Measurements from ENCODE around the gene NKX1-1.
"Not testable (repeated sequence)": the region's sequence is repeated elsewhere in the genome, so short reads cannot be mapped to it uniquely, and the experiment has no call there.

The NKX1-1 gene

DNA sequence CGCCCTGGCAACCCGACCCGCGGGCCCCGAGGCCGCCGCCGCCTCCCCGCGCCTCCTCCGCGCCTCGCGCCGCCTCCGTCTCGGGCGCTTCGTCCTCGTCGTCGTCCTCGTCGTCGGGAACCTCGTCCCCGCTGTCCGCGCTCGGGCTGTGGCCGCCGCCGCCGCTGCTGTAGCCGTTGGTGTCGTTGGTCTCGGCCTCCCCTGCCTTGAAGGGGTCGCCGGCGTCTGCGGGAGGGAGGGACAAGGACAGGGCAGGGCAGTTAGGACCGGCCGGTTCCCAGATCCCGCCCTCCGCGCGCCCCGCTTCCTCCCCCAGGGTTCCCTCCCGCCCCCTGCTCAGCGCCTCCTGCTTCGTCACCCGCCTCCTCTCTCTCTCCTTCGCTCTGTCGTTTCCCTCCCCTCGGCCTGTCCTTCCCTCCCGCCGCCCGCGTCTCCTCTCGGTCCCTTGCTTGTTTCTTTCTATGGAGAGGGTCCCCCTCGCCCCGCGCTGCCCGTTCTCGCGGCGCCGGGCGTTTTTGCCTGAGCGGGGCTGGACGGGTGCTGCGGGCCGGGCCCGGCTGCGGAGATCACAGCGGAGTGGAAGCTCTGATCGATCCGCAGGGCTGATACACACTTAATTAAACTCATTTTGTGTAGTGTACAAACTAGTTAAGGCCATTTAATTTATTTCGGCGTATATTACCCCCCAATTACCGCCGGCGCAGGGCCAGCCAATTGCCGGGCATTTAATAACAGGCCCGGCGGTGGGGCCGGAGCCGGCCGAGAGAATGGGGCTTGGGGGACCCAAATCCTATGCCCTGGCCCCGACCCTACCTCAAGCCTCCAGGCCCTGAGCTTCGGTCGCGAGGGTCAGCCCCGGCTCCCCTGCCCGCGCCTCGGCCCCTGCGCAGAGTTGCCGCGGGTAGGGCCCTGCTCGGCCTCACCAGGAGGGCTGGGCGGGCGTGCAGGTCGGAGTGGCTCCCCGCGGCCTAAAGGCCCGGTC is 2.4 kb downstream of the NKX1-1 start:
- no peak for DNase-seq

DNA sequence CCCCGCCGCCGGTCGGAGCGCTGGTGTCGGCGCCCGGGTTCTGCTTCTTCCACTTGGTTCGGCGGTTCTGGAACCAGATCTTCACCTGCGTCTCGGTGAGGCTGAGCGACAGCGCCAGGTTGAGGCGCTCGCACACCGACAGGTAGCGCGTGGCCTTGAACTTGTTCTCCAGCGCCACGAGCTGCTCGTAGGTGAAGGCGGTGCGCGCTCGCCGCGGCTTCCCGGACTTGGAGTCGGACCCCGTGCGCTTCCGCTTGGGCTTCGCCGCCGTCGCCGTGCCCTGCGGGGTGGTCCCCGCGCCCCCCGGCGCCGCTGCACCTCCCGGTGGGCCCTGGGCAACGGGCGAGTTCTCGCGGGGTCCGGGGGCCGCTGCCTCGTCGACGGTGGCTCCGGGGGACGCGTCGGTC is 3.1 kb downstream of the NKX1-1 start:
- no peak for DNase-seq

DNA sequence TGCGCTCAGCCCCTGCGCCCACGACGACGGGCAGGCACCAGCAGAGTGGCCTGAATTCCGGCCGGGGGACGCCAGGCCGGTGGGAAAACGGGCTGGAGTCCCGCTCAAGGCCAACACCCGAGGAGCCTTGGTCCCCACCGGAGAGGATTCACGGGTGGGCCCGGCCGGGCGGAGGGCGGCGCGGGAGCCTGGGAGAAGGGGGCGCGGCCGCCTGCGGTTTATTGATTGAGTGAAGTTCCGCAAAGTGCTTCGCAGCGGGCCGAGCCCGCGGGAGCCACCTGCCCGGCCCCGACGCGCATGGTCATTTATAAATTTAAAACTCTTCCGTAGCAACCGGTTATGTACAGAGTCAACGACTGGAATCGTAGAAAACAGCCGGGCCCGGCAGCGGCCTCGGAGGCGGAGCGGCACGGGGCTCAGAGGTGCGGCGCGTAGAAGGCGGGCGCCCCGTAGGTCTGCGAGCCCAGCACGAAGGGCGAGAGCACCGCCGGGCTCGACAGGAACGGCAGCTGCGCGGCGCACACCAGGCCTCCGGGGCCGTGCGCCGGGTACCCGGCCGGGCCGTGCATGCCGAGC is 3.6 kb downstream of the NKX1-1 start:
- DNase-seq, result no peak

DNA sequence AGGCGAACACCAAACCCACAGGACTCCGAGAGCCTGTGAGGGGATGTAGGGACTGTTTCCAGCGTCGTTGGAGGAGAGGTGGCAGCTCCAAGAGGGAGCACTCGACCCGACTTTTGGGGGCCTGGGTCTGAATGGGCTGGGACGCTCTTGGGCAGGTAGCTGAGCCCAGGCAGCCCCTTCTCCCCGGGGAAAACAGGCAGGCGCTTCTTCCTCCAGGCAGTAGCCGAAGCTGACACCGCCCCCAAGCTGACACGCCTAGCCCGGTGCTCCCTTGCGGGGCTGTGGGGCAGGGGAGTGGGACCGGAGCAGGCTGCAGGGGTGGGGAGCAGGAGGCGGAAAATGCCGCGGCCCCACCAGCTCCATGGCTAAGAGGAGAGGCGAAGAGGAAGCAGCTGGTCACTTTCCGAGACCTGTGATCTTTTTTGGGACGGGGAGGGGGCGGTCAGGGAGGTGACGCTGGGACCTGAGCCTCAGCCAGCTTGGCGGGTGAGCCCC is 4.2 kb downstream of the NKX1-1 start:
- no peak for DNase-seq

DNA sequence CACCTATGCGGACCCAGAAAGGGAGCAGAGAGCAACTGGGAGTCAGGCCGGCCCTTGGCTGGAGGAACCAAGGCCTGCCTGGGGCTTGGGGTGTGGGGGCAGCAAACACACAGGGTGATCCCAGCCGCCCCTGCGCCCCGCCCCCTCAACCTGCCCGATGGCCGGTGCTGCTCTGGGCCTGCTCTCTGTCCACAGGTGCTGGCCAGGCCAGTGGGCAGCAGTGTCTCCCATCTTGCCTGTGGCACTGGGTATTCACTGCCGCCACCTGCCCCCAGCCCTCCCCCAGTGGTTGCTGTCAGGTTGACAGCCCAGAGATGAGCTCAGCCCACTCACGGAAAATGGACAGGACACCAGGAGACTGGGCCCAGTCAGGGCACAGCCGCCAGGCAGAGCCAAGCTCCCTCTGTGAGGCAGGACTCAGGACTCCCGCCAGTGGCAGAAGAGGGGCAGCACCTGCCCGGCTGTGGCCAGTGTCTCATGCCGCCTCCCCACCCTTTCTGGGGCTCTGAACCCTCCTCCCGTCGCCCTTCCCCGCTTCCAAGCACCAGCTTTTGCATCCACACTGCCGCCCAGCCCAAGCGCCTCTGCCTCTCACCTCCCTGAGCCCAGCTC is 4.7 kb downstream of the NKX1-1 start:
- no peak for DNase-seq

DNA sequence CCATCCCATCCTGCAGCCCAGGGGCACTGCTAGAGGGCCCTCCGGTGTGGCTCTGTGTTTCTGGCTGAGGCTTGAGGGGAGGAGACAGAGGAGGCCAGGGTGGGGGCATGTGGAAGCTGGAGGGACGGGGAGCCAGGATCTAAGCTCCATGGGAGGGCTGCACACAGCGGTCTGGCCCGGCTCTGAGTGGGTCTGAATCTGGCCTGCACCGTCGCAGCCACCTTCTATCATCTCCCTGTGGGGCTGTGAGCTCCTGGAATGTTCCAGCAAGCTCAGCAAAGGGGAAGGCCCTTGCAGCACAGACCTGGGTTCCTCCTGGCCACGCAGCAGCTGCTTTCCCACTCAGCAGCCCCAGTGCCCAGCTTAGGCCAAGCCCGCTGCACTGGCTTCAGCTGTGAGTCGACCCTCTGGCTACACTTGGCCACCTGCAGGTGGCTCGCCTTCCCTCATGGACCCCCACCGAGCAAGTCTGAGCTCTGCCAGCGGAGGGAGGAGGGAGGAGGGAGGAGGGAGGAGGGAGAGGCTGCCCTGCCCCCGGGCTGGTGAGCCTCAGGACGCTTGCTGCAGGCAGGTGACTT is 5.3 kb downstream of the NKX1-1 start:
- DNase-seq, result no peak

DNA sequence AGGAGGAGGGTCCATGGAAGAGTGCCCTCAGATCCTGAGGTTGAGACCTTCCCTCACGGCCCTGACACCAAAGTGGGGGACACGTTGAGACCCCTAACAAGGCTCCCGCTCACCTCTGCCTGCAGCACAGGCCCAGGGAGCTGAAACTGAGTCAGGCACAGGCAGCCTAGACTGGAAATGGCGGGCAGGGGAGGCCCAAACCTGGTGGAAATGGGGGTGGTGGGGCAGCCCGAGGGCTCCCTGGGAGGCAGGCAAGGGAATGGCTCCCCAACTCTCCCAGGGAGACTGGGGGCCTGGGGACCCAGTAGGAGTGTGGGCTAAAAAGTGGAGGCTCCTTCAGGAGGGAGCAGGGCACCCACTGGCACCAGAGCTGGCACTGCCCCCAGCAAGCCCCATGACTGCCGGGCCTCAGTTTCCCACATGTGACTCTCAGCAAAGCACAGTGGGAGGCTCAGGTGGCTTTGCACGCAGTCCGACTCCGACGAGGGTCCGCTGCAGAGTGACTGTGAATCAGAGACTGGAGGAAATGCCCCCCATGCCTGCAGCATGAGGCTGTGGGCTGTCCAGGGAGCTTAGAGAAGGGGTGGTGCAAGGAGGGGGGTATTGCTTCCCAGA is 5.9 kb downstream of the NKX1-1 start:
- no peak for DNase-seq

DNA sequence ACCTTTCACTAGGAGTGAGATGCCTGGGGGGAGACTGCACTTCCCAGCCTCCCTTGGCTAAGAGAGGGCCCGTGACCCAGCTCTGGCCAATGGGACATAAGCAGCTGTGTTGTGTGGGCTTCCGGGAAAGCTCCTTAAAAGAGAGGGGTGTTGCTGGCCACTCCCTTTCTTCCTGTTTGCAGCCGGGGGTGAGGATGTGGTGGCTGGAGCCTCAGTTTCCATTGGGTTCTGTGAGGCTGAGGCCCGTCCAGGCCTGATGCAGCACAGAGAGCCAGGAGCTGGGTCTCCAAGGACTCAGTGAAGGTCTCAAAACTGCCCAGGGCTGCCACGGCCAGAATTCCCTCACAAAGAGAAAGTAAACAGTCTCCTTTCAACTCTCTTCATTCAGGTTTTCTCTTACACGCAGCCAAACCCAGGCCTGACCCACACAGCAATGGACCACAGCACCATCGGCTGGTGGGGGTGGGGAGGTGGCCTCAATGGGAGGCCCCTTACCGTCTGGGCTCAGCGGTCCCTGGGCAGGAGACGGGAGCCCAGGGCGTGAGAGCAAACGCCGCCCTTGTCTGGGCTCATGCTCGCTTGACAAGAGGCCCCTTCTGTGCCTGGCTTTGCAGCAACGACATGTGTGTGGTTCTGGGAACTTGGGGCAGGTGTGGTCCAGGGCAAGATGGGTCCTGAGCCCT is 6.6 kb downstream of the NKX1-1 start:
- DNase-seq, result no peak

DNA sequence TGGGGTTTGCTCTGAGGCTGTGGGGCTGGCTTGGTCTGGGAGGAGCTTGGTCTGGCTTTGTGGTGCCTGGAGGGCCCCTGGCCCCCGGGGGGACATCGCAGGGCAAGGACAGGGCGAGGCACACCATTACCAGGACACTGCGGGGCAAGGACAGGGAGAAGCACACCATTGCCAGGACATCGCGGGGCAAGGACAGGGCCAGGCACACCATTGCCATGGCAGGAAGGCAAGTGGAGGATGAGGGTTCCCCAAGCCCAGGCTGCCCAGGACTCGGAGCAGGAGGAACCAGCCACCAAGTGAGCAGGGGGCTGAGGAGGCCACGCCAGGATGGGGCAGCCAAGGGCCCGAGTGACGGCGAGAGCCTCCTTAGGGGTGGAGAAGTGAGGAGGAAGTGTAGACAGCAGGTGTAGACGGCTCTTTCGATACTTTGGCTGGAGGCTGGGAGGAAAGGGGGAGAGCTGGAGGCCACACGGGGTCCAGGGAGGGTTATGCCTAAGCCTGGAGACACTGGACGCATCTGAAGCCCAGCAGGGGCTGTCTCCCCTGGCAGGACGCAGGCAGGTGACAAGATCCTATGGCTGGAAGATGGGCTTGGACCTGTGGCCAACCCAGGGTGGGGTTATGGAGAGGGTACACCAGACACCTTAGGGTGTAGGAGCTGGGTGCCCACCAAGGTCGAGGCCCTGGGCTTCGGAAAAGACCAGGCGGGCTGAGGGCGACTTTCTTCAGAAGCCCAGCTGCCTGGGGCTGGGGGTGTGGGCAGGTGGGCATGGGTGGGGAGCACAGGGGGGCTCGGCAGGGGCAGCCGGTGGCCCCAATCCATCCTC is 7.3 kb downstream of the NKX1-1 start:
- no peak for DNase-seq

DNA sequence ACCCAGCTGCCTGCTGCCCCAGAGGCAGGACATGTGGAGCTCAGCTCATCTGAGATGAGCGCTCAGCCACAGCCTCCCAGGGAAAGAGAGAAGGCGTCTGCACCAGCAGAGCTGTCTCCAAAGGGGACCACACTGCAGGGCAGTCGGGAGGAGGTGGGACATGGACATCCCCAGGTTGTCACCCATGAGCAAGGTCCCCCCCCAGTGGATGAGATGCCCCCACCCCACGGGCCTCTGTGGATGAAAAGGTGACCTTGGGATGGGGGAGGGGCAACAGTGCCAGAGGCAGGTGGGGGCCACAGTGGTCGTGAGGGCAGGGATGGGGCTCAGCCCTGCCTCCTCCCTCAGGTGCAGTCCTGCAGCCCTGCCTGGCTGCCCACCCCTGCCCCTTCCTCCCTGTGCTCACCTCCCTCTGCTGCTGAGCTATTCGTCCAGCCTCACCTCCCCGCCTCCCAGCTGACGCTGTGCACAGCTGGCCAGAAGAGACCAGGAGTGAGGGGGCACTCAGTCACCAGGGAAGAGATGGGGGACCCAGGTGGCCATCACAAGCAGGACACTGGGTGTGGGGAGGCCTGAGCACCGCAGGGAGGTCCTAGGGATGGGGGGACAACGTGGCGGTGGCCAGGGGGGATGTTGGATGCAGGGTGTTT is 9.3 kb downstream of the NKX1-1 start:
- no peak for DNase-seq

DNA sequence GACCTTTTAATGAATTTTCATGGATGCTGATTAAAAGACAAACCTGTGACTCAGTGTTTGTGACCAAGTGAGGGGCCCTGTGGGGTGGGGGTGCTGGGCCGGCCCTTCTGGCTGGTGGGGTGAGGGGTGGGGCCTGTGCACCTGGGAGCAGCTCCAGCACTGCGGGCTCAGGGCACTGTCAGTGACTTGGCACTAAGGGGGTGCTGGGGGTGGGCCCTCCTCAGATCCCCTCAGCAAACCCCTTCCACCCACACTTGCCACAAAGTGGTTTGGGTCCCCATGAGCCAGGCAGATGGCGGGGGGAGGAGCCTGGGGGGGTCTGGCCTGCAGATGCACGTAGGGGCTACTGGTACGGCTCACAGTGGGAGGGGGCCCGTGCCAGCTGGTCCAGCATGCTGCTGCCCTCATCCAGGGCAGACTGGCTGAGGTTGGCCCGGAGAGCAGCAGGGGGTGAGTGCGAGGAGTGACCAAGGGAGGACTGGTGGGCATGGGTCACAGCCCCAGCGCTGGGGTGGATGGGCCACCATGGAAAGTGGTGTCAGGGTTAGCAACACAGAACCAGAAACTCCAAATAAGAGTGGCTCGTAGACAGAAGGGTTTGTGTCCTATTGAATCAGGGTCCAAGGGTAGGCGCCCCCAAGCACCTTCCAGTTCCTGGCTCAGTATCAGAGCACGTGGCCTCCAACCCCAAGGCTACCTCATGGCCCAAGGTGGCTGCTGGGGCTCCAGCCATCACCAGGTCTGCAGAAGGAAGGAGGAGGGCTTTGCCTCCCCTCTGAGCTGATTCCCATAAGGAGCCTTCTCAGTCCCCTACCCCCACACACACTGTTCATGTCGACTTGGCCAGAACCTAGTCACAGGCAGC is 10.1 kb downstream of the NKX1-1 start:
- DNase-seq, result no peak

DNA sequence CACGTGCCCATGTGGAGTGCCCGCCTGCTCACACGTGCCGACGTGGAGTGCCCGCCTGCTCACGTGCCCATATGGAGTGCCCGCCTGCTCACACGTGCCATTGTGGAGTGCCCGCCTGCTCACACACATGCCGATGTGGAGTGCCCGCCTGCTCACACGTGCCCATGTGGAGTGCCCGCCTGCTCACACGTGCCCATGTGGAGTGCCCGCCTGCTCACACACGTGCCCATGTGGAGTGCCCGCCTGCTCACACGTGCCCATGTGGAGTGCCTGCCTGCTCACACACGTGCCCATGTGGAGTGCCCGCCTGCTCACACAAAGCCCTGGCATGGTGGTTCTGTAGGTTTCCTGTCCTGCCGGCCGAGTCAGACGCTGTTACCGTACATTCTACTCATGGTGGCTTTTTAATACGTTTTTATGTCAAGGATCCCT is 10.8 kb downstream of the NKX1-1 start:
- not testable (repeated sequence) for DNase-seq

DNA sequence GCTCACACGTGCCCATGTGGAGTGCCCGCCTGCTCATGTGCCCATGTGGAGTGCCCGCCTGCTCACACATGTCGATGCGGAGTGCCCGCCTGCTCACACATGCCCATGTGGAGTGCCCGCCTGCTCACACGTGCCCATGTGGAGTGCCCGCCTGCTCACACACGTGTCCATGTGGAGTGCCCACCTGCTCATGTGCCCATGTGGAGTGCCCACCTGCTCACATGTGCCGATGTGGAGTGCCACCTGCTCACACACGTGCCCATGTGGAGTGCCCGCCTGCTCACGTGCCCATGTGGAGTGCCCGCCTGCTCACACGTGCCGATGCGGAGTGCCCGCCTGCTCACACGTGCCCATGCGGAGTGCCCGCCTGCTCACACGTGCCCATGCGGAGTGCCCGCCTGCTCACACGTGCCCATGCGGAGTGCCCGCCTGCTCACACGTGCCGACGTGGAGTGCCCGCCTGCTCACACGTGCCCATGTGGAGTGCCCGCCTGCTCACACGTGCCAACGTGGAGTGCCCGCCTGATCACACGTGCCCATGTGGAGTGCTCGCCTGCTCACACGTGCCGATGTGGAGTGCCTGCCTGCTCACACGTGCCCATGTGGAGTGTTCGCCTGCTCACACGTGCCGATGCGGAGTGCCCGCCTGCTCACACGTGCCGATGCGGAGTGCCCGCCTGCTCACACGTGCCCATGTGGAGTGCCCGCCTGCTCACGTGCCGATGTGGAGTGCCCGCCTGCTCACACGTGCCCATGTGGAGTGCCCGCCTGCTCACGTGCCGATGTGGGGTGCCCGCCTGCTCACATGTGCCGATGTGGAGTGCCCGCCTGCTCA is 11.5 kb downstream of the NKX1-1 start:
- not testable (repeated sequence) for DNase-seq

DNA sequence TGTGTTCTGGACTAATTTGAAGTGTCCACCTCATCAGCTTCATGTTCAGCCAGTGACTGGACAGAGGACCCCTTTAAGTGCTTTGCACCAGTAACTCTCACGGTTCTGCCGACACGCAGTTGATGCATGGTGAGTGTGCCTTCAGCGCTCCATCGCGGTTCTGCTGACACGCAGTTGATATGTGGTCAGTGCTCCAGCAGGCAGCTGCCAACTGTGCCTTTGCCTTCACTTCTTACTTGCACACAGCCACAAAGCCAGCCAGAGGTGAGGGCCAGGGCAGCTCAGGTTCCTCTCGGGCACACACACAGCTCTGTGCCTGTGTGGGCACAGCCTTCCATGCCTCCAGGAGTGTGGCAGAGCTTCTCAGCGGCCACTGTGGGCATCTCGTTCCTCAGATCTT is 12.4 kb downstream of the NKX1-1 start:
- DNase-seq, result no peak

DNA sequence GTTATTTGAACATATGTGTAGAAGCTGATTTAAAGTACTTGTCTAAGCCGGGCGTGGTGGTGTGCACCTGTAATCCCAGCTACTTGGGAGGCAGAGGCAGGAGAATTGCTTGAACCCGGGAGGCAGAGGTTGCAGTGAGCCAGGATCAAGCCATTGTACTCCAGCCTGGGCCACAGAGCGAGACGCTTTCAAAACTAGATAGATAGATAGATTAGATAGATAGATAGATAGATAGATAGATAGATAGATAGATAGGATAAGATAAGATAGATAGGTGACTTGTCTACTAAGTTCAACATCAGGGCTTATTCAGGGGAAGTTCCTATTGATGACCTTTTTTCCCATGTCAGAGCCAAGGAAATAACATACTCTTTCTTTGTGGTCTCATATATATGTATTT is 12.9 kb downstream of the NKX1-1 start:
- not testable (repeated sequence) for DNase-seq

DNA sequence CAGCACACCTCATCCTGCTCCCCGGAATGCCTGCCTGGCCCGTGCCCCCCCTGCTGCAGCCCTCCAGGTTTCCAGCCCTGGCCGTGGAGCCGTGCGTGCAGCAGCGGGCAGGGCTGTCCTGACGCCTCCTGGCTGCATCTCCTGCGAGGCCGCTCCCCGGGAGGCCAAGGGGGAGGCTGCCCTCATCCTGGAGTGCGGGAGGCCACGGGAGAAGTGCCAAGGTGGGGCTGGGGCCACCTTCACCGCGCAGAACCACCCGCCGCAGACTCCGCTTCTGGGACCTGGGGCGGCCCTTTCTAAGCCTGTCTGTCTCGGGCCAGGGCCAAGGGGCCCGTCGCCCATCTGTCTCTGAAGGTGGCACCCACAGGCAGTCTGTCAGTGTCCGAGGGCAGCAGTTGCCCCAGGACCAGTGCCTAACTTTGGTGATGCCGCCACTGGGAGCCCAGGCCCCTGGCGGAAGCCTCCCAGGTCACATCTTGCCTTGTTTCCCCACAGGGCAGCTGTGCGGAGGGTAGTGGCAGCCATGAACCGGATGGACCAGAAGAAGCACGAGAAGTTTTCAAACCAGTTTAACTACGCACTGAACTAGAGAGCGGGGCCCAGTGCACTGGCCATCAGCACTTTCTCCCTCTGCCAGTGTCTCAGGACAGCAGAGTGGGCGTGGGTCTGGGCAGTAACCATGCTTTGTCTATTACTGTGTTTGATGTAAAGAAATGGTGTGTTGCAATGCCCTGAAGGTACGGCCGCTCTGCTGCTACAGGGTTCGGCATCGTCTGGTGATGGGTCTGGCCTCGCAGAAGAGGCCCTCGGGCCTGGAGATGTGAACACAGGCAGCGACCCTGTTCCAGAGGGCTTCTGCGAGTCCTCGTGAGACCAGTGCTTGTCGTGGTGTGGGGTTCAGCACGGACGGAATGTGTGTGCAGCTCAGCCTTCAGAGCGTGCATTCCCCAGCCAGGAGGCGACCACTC is 20.6 kb downstream of the NKX1-1 start:
- DNase-seq, result no peak

DNA sequence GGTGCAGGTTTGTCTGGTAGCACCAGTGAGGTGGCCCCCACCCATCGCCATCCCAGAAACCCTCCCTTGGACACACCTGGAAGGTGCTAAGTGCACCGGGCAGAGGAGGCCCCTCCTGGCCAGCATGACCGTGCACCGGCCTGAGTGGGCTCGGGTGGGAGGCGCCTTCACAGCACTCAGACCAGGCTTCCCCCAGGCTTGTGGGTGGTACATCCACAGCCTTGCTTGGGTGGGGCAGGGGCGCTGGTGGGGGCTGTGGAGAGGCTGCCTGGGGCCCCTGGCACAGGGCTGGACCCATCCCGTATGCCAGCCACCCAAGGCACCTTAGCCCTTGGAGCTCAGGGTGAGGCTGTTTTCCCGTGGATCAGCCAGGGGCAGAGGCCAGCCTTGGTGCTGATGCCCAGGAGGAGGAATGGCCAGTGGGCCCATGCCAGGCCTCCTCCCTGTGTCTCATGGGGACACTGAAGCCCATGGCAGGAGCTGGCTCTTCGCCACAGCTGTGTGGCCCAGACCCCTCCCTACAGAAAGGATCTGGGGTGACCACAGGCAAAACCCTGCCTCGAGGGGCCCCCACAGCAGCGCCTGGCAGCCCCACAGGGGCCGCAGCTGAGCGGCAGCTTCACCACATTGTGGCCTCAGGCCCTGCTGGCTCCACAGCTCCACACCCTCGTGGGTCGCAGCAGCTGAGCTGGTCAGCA is 21.4 kb downstream of the NKX1-1 start:
- DNase-seq, result no peak

Measured in NCI-H1417 (cell line).